KMS-11 (cell line): ENCODE data around the gene SIVA1.

Experiments used
- H2AFZ ChIP-seq: fragments of 200-600 bp; sonication (generic); 2 replicates; pipeline ENCODE4 v1.6.1; 2016; ENCODE audit warnings: antibody characterized with exemption, mixed run types, low read depth
- H3K27ac ChIP-seq: fragments of 200-600 bp; sonication (generic); 2 replicates; pipeline ENCODE4 v1.6.1; 2016; ENCODE audit warnings: mild to moderate bottlenecking, mixed run types
- H3K27me3 ChIP-seq: fragments of 200-600 bp; sonication (generic); 2 replicates; pipeline ENCODE4 v1.6.1; 2017; ENCODE audit warnings: mild to moderate bottlenecking, low read depth, mixed run types, moderate library complexity; ENCODE audit not compliant: insufficient read depth
- H3K36me3 ChIP-seq: fragments of 200-600 bp; sonication (generic); 2 replicates; pipeline ENCODE4 v1.6.1; 2017; ENCODE audit warnings: mild to moderate bottlenecking, mixed run types; ENCODE audit not compliant: insufficient read depth
- H3K4me1 ChIP-seq: fragments of 200-600 bp; sonication (generic); 2 replicates; pipeline ENCODE4 v1.6.1; 2016; ENCODE audit warnings: mild to moderate bottlenecking, low read depth, mixed run types; ENCODE audit not compliant: poor library complexity, severe bottlenecking
- H3K4me2 ChIP-seq: fragments of 200-600 bp; sonication (generic); 2 replicates; pipeline ENCODE4 v1.7.0; 2016; ENCODE audit warnings: mild to moderate bottlenecking, mixed run types
- H3K4me3 ChIP-seq: fragments of 200-600 bp; sonication (generic); IDR thresholded peaks from 2 replicates; pipeline ENCODE4 v1.6.1; 2017; ENCODE audit warnings: low read depth, low read length, mixed read lengths; ENCODE audit not compliant: insufficient read depth
- H3K79me2 ChIP-seq: fragments of 200-600 bp; sonication (generic); 2 replicates; pipeline ENCODE4 v1.6.1; 2016; ENCODE audit warnings: low read depth, mixed run types; ENCODE audit not compliant: insufficient read depth
- H3K9ac ChIP-seq: fragments of 200-600 bp; sonication (generic); 2 replicates; pipeline ENCODE4 v1.6.1; 2016; ENCODE audit warnings: mild to moderate bottlenecking, mixed run types
- H4K20me1 ChIP-seq: fragments of 200-600 bp; sonication (generic); 2 replicates; pipeline ENCODE4 v1.6.1; 2016; ENCODE audit warnings: mild to moderate bottlenecking, mixed run types; ENCODE audit not compliant: insufficient read depth
- CTCF ChIP-seq: fragments of 200-600 bp; sonication (generic); conservative IDR thresholded peaks from 2 replicates; pipeline ENCODE4 v1.6.1; 2017; ENCODE audit warnings: low read depth, mild to moderate bottlenecking, antibody characterized with exemption, low read length, moderate library complexity, mixed read lengths

Gene SIVA1

GRCh38 chr14:104706733-104707607 is 46.0 kb upstream of the SIVA1 start:
- Histone ChIP-seq H3K27me3 (no peaks in the 10 kb centered on the region), H3K27ac (no peak overlapping the region), H3K4me2 (no peak overlapping the region), H3K79me2 (no peaks in the 10 kb centered on the region), H3K9ac (no peak overlapping the region), H3K36me3 (no peaks in the 10 kb centered on the region), H4K20me1 (no peaks in the 10 kb centered on the region), H2AFZ (no peak overlapping the region), H3K4me3 (no peak overlapping the region), H3K4me1 (no peaks in the 10 kb centered on the region)
- no peak for TF ChIP-seq CTCF

GRCh38 chr14:104707608-104708595 is 45.0 kb upstream of the SIVA1 start:
- Histone ChIP-seq H3K9ac (no peak overlapping the region), H3K79me2 (no peaks in the 10 kb centered on the region), H3K27ac (no peak overlapping the region), H3K27me3 (no peaks in the 10 kb centered on the region), H3K4me3 (no peak overlapping the region), H3K4me1 (no peaks in the 10 kb centered on the region), H3K4me2 (no peak overlapping the region), H3K36me3 (no peaks in the 10 kb centered on the region), H2AFZ (no peak overlapping the region), H4K20me1 (no peaks in the 10 kb centered on the region)
- TF ChIP-seq CTCF: no peak

- Histone ChIP-seq H3K9ac (no peak overlapping the region), H3K27ac (no peak overlapping the region), H3K4me2 (no peak overlapping the region), H3K4me3 (no peak overlapping the region), H3K4me1 (no peaks in the 10 kb centered on the region), H3K27me3 (no peaks in the 10 kb centered on the region), H3K79me2 (no peaks in the 10 kb centered on the region), H2AFZ (no peak overlapping the region), H3K36me3 (no peaks in the 10 kb centered on the region), H4K20me1 (no peaks in the 10 kb centered on the region)
- peak; percentile 71 for TF ChIP-seq CTCF
Observed at GRCh38 chr14:104708606-104709268, 44.2 kb upstream of the SIVA1 start.

GRCh38 chr14:104709387-104710039 is 43.4 kb upstream of the SIVA1 start:
- Histone ChIP-seq H3K27me3 (no peaks in the 10 kb centered on the region), H4K20me1 (no peaks in the 10 kb centered on the region), H3K36me3 (no peaks in the 10 kb centered on the region), H3K27ac (no peak overlapping the region), H3K9ac (no peak overlapping the region), H3K4me1 (no peaks in the 10 kb centered on the region), H2AFZ (no peak overlapping the region), H3K4me3 (no peak overlapping the region), H3K79me2 (no peaks in the 10 kb centered on the region), H3K4me2 (no peak overlapping the region)
- no peak for TF ChIP-seq CTCF
